ENCODE data around the gene SPATA32. TPM values are rescaled to one million over a fixed set of nuclear protein-coding genes. Genes with fewer than 3 reads are reported as not detected.

Gene SPATA32
- total and polyA plus RNA-seq, 5 donors from 2014 or later = 0.20 to 0.60 (median 0.36) TPM; not detected in 2

GRCh38 chr17:45227926-45228762 lies 33.8 kb downstream of the SPATA32 start:
- peak in 1 of 3 donors; percentile 32 for DNase-seq
- Histone ChIP-seq H3K4me3 (ENCODE audit: low read depth, low read length) (peak overlapping the region; percentile 87), H3K36me3 (ENCODE audit: control insufficient read depth, insufficient read depth, low read length) (peaks cover 22% of the 10 kb centered on the region), H3K27me3 (ENCODE audit: control insufficient read depth, insufficient read depth, low read length) (no peaks in the 10 kb centered on the region), H3K4me1 (ENCODE audit: control insufficient read depth, insufficient read depth, low read length, poor library complexity, severe bottlenecking) (peaks cover 94% of the 10 kb centered on the region), H3K27ac (ENCODE audit: insufficient read depth, low read length, poor library complexity, severe bottlenecking) (peak overlapping the region; percentile 98), H3K9me3 (ENCODE audit: control insufficient read depth in 2 of 2, low read length in 2 of 2) (no peaks in the 10 kb centered on the region)
- no peak for ATAC-seq (ENCODE audit: low read depth in 2 of 2)
- Mint-ChIP-seq H3K9me3 (no peaks in the 10 kb centered on the region), H3K36me3 (peaks cover 23% of the 10 kb centered on the region), H3K4me1 (peaks cover 5 to 89% (median 45%) of the 10 kb centered on the region in 4 donors), H3K4me3 (peak overlapping the region; percentile 86 to 100 (median 99)), H3K27ac (peak overlapping the region; percentile 99 to 100 (median 100)), H3K27me3 (peaks cover 18% of the 10 kb centered on the region)

- Mint-ChIP-seq H3K4me1 (peaks cover 0 to 80% (median 40%) of the 10 kb centered on the region in 4 donors), H3K4me3 (peak overlapping the region; percentile 86 to 100 (median 99)), H3K27ac (peak overlapping the region; percentile 99 to 100 (median 100)), H3K36me3 (peaks cover 15% of the 10 kb centered on the region), H3K9me3 (no peaks in the 10 kb centered on the region), H3K27me3 (peaks cover 18% of the 10 kb centered on the region)
- Histone ChIP-seq H3K36me3 (ENCODE audit: control insufficient read depth, insufficient read depth, low read length) (peaks cover 14% of the 10 kb centered on the region), H3K27me3 (ENCODE audit: control insufficient read depth, insufficient read depth, low read length) (no peaks in the 10 kb centered on the region), H3K9me3 (ENCODE audit: control insufficient read depth in 2 of 2, low read length in 2 of 2) (no peaks in the 10 kb centered on the region), H3K4me3 (ENCODE audit: low read depth, low read length) (peak overlapping the region; percentile 87), H3K27ac (ENCODE audit: insufficient read depth, low read length, poor library complexity, severe bottlenecking) (peak overlapping the region; percentile 98), H3K4me1 (ENCODE audit: control insufficient read depth, insufficient read depth, low read length, poor library complexity, severe bottlenecking) (peaks cover 94% of the 10 kb centered on the region)
- ATAC-seq (ENCODE audit: low read depth in 2 of 2) = no peak
- peak in 1 of 3 donors; percentile 54 for DNase-seq
These were observed 34.6 kb downstream of the SPATA32 start for GRCh38 chr17:45227101-45227925.

DNA sequence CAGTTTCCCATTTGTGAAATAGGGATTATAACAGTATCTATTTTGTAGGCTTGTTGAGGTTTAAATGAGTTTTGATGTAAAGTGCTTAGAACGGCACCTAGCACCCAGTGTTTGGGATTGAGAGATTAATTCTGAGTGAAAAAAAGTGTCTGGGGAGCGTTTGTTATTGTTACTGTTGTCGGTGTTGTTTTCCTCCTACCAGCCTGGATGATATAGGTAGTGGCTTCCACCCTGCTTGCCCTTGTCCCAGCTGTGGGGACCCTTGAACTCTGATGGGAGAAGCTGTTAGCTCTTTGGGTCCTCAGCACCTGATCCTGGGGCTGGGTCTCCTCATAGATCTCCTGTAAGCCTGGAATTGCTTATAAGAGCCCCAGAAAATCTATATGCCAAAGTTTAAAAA lies 35.3 kb downstream of the SPATA32 start:
- H3K4me1 Mint-ChIP-seq = peaks cover 0 to 73% (median 34%) of the 10 kb centered on the region in 4 donors
- peak overlapping the region; percentile 98 for H3K27ac ChIP-seq (ENCODE audit: insufficient read depth, low read length, poor library complexity, severe bottlenecking)
- no peaks in the 10 kb centered on the region for H3K27me3 ChIP-seq (ENCODE audit: control insufficient read depth, insufficient read depth, low read length)
- H3K27ac Mint-ChIP-seq = peak overlapping the region; percentile 99 to 100 (median 100)
- peak overlapping the region; percentile 87 for H3K4me3 ChIP-seq (ENCODE audit: low read depth, low read length)
- H3K36me3 ChIP-seq (ENCODE audit: control insufficient read depth, insufficient read depth, low read length) = peaks cover 9% of the 10 kb centered on the region
- no peak for ATAC-seq (ENCODE audit: low read depth in 2 of 2)
- H3K27me3 Mint-ChIP-seq = peaks cover 18% of the 10 kb centered on the region
- peaks cover 14% of the 10 kb centered on the region for H3K36me3 Mint-ChIP-seq
- H3K4me1 ChIP-seq (ENCODE audit: control insufficient read depth, insufficient read depth, low read length, poor library complexity, severe bottlenecking) = peaks cover 87% of the 10 kb centered on the region
- no peaks in the 10 kb centered on the region for H3K9me3 ChIP-seq (ENCODE audit: control insufficient read depth in 2 of 2, low read length in 2 of 2)
- H3K4me3 Mint-ChIP-seq = peak overlapping the region; percentile 86 to 100 (median 99)
- H3K9me3 Mint-ChIP-seq = no peaks in the 10 kb centered on the region
- no peak for DNase-seq

DNA sequence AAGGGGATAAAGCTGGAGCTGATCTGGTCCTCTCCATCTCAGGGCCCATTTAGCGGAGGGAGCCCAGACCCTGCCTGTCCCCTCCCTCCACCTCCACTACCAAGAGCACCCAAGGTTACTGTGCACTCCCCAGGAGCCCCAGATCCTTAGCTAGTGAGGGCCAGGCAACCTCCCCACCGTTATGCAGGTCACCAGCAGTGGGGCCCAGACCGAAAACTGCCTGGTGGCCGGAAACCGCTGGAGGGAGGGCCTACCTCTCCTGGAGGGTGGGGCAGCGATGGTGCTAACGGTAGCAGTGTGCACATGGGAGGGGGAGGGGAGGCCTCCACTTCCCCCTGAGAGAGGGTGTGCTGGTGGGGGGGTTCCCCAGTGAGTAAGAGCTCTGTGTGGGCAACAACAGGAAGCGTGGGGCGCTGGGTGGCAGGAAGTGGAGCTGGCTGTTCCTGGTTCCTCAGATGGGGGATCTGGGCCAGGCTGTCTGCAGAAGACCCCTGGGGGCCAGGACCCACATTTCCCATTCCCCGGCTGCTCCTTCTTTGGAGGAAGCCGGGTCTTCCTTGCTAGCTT lies 35.8 kb downstream of the SPATA32 start:
- peak; percentile 83 to 85 for ATAC-seq (ENCODE audit: low read depth in 2 of 2)
- Mint-ChIP-seq H3K27ac (peak overlapping the region; percentile 99 to 100 (median 100)), H3K36me3 (peaks cover 14% of the 10 kb centered on the region), H3K4me1 (peaks cover 0 to 68% (median 32%) of the 10 kb centered on the region in 4 donors), H3K27me3 (peaks cover 18% of the 10 kb centered on the region), H3K9me3 (no peaks in the 10 kb centered on the region), H3K4me3 (peak overlapping the region; percentile 86 to 100 (median 99))
- peaks cover 9% of the 10 kb centered on the region for H3K36me3 ChIP-seq (ENCODE audit: control insufficient read depth, insufficient read depth, low read length)
- H3K27ac ChIP-seq (ENCODE audit: insufficient read depth, low read length, poor library complexity, severe bottlenecking) = peak overlapping the region; percentile 98
- H3K4me3 ChIP-seq (ENCODE audit: low read depth, low read length) = peak overlapping the region; percentile 91
- no peaks in the 10 kb centered on the region for H3K9me3 ChIP-seq (ENCODE audit: control insufficient read depth in 2 of 2, low read length in 2 of 2)
- peaks cover 84% of the 10 kb centered on the region for H3K4me1 ChIP-seq (ENCODE audit: control insufficient read depth, insufficient read depth, low read length, poor library complexity, severe bottlenecking)
- peak; percentile 92 to 100 (median 94) for DNase-seq
- no peaks in the 10 kb centered on the region for H3K27me3 ChIP-seq (ENCODE audit: control insufficient read depth, insufficient read depth, low read length)

GRCh38 chr17:45225051-45225700 lies 36.7 kb downstream of the SPATA32 start:
- peak in 2 of 3 donors; percentile 35 to 59 for DNase-seq
- Mint-ChIP-seq H3K9me3 (no peaks in the 10 kb centered on the region), H3K4me3 (peak overlapping the region; percentile 86 to 100 (median 99)), H3K27me3 (peaks cover 18% of the 10 kb centered on the region), H3K36me3 (peaks cover 14% of the 10 kb centered on the region), H3K27ac (peak overlapping the region; percentile 99 to 100 (median 100)), H3K4me1 (peaks cover 0 to 67% (median 30%) of the 10 kb centered on the region in 4 donors)
- H3K27me3 ChIP-seq (ENCODE audit: control insufficient read depth, insufficient read depth, low read length) = no peaks in the 10 kb centered on the region
- H3K4me1 ChIP-seq (ENCODE audit: control insufficient read depth, insufficient read depth, low read length, poor library complexity, severe bottlenecking) = peaks cover 84% of the 10 kb centered on the region
- peaks cover under 1% of the 10 kb centered on the region for H3K36me3 ChIP-seq (ENCODE audit: control insufficient read depth, insufficient read depth, low read length)
- no peak for ATAC-seq (ENCODE audit: low read depth in 2 of 2)
- peak overlapping the region; percentile 91 for H3K4me3 ChIP-seq (ENCODE audit: low read depth, low read length)
- no peaks in the 10 kb centered on the region for H3K9me3 ChIP-seq (ENCODE audit: control insufficient read depth in 2 of 2, low read length in 2 of 2)
- H3K27ac ChIP-seq (ENCODE audit: insufficient read depth, low read length, poor library complexity, severe bottlenecking) = peak overlapping the region; percentile 98

DNA sequence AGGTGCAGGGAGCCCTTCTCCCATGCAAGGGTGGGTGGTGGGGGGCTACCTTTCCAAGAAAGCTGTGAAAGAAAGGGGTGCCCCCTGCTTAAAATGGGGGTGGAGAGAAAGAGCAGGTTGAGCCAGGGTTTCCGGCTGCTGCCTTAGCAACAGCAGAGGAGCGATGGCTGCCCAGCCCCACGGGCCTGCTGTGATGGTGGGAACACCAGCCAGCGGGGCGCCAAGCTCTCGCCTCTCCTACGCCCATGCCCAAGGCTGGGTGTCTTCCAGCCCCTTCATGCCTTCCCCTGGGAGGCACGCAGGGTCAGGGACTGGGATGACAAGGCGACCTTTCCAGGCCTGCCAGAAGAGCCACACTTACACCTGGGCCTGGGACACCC lies 37.2 kb downstream of the SPATA32 start:
- Histone ChIP-seq H3K4me3 (ENCODE audit: low read depth, low read length) (peak overlapping the region; percentile 91), H3K4me1 (ENCODE audit: control insufficient read depth, insufficient read depth, low read length, poor library complexity, severe bottlenecking) (peaks cover 84% of the 10 kb centered on the region), H3K27me3 (ENCODE audit: control insufficient read depth, insufficient read depth, low read length) (no peaks in the 10 kb centered on the region), H3K9me3 (ENCODE audit: control insufficient read depth in 2 of 2, low read length in 2 of 2) (no peaks in the 10 kb centered on the region), H3K27ac (ENCODE audit: insufficient read depth, low read length, poor library complexity, severe bottlenecking) (peak overlapping the region; percentile 98), H3K36me3 (ENCODE audit: control insufficient read depth, insufficient read depth, low read length) (no peaks in the 10 kb centered on the region)
- Mint-ChIP-seq H3K27ac (peak overlapping the region; percentile 99 to 100 (median 100)), H3K27me3 (peaks cover 18% of the 10 kb centered on the region), H3K9me3 (peaks cover 0 to 2% (median 0%) of the 10 kb centered on the region in 7 donors), H3K4me3 (peak overlapping the region; percentile 86 to 100 (median 99)), H3K4me1 (peaks cover 0 to 67% (median 34%) of the 10 kb centered on the region in 4 donors), H3K36me3 (peaks cover 14% of the 10 kb centered on the region)
- ATAC-seq (ENCODE audit: low read depth in 2 of 2) = no peak
- peak in 1 of 3 donors; percentile 55 for DNase-seq

Measured in CD4-positive, CD25-positive, alpha-beta regulatory T cell (primary cell).